ENCODE measurements around the gene COL13A1.

Gene COL13A1

GRCh38 chr10:69976795-69977546, 175.3 kb downstream of the COL13A1 start:
- DNase-seq: no peak

DNA sequence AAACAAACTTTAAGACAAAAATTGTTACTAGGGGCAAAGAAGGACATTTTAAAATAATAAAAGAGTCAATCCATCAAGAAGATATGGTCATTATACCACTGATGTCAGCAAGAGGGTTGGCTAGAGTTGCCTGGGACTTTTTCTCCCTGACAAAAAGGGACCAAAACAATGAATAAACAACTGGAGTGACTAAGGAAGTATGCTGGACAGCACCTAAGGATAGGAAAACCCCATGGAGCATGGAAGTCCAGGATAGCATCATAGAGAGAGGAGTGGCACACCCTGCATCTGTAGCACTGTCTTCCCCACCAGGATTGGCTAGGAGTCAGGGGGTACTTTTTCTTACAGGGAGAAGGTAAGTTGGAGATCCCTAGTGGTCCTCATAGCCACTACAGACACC, 177.5 kb downstream of the COL13A1 start:
- DNase-seq: no peak

DNA sequence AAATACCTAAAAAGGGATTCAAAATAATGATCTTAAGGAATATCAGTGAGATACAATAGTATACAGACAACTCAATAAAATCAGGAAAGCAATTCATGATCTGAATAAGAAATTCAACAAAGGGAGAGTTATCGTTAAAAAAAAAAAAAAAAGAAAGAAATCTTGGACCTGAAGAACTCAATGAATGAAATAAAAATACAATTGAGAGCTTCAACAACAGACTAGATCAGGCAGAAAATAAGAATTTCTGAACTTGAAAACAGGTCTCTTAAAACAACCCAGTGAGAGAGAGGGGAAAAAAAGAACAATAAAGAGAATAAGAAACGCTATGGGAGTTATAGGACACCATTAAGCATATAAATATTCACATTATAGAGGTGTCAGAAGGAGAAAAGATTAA, 179.0 kb downstream of the COL13A1 start:
- DNase-seq: no peak

DNA sequence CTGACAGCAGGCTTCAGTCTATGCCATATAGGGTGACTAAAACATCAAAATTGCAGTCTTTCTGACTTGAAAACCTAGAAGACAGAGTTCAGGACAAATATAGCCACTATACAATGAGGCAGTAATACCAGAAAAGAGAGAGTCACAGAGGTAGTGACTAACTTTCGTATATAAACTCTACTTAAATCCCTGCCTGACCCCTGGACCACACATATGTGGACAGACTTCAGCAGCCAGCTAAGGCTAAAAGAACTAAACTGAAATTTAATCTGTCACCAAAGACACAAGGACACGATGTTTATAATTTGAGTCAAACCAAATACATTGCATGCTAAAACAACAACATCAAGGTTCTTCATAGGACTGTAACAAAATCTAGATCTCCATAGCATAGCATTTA, 186.4 kb downstream of the COL13A1 start:
- no peak for DNase-seq

- no peak for DNase-seq
These were observed 189.4 kb downstream of the COL13A1 start for GRCh38 chr10:69991151-69991550.

DNA sequence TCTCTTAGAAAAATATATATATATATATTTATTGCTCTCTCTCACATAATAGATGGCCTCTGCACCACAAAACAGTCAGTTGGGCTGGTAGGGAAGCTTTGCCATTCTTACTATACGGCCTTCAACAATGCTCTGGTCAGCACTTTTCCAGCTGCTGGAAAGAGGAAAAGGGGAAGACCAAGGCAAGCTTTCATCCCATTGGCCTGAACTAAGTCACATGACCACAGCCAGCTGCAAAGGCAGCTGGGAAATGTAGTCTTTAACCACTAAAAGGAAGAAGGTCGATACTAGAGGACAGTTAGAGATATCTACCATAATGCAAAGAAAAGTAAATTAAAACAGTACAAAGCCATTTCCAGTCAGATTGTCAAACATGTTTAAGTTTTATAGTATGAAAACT, 192.6 kb downstream of the COL13A1 start:
- peak; percentile 34 for DNase-seq

DNA sequence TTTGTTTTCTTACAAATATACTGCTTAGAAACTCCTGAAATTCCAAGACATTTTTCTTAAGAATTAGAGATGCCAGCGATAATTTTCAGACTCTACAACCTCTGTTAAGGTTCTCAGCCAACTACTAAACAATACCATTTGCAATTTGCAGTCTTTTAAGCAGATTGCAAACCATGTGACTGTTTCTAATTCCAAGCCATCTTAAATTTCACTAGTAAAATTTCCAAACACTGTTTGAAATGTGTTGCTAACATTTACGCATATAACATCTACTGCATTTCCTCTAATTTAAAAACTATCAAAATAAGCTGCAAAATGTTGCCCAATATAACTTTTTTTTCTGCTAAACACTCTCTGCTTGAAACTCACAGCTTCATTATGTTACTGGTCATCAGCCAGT, 194.9 kb downstream of the COL13A1 start:
- DNase-seq: no peak

DNA sequence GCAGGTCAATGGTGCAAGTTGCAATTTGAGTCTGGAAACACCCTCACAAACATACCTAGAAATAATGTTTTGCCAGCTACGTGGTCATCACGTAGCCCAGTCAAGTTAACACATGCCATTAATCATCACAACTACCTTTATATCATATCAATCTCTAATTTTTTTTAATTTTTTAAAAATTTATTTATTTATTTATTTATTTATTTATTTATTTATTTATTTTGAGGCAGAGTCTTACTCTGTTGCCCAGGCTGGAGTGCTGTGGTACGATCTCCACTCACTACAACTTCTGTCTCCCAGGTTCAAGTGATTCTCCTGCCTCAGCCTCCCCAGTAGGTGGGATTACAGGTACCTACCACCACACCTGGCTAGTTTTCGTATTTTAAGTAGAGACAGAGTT, 198.6 kb downstream of the COL13A1 start:
- DNase-seq: no peak

DNA sequence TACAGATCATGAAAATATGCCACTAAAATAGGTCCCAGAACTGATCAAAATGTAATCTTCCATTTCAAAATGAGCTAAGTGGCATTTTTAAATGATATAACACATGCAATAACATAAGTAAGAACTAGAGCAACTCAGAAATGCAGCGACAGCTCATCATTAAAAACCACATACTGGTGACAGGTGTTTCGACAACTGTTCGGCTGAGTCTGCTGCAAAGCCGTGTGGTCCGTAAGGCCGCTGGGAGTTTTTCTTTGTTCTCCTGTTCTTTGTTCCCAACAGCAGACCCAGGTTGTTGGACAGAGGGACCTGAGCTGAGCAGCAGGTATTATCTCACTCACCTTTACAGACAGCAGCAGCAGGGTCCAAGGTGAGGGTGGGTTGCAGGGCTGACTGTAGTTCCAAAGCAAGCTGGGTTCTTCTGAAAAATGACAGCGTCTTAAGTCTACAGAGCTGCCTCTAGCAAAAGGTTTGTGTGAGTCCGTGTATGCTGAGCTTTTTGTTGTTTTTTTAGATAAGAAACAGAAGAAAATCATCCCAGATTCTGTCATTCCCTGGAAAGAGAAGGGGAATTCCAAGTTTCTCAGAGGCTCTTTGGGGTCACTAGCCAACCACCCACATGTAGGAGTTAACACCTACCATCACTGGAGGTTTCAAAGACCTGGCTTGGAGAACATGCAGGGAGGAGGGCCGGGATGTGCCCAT, 205.6 kb downstream of the COL13A1 start:
- no peak for DNase-seq

Data from midbrain (tissue), 1 donor.